Medulla oblongata (tissue), 1 donor: ENCODE results near the gene SPR.

Experiments used
- DNase-seq: peaks from one replicate; pipeline ENCODE4 v3.0.0-alpha.2; 2015; ENCODE audit errors: extremely low spot score

SPR gene

DNA sequence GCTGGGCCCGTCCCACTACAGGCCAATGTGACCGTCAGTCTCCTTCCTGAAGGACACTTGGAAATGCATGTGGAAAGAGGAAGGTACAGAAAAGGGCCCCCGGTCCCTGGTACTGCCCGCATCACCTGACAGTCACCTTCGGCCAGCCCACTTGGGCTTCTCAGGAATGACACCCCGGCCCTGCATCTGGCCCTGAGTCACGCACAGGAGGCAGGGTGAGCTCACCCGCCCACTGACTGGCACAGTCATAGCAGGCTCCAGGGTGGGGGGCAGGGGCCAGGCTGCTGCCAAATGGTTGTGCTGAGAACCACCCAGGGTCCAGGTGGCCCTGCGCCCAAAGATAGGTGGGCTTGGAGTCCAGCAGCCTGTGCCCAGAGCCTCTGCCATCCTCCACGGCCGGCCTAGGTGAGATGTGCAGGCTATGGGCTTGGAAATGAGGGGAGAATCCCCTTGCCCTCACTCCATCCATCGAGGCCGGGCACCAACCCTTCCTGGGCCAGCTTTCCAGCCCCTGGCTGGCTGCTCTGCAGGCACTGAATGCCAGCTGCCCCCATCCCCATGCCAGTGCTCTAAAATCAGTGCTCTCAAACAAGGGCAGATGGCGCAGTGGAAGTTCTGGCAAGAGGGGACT lies 44.2 kb downstream of the SPR start:
- DNase-seq, result no peak

DNA sequence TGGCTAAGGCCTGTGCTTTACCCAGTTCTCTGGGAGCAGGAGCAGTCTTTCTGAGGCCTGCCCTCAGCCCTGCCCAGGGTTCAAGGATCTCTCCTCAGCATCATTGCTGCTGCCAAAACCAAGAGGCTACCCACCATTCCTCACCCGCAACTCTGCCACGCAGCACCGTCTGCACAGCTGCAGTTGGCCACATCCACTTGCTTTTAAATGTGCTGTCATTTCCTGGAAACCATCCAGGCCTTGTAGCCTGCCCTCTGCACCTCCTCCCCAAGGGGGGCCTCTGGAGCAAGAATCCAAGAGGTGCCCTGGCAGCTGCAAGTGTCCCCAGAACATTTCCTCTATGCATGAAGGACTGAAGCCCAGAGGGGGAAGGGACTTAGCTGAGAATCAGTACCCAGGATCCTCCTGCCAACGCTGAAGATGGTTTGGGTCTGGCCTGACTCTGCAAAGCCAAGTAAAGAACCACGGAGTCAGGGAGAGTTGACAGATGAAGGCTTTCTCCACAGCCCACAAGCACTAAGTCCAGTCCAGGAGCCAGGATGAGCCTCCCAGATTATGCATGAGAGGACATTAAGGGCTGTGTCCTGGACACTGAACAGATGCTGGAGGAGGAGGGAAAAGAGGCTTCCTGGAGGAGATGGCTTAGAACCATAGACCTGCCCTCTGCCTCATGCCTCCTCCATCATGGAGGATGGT lies 45.0 kb downstream of the SPR start:
- no peak for DNase-seq

- no peak for DNase-seq
Observed at GRCh38 chr2:72932805-72933204, 45.6 kb downstream of the SPR start.

DNA sequence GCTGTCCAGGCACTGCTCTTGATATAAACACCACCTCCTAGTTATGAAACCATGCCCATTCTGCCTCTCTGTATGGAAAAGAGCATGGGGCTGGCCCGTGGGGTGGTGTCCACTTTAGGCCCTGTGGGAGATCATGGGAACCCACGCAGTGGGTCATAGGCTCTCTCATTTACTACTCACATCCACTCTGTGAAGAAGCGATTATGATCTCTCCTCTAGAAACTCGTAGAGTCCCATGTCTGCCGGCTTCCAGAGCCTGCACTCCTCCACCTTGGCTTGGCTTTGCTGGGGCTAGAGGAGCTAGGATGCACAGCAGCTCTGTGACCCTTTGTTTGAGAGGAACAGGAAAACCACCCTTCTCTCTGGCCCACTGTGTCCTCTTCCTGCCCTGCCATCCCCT lies 46.0 kb downstream of the SPR start:
- no peak for DNase-seq

DNA sequence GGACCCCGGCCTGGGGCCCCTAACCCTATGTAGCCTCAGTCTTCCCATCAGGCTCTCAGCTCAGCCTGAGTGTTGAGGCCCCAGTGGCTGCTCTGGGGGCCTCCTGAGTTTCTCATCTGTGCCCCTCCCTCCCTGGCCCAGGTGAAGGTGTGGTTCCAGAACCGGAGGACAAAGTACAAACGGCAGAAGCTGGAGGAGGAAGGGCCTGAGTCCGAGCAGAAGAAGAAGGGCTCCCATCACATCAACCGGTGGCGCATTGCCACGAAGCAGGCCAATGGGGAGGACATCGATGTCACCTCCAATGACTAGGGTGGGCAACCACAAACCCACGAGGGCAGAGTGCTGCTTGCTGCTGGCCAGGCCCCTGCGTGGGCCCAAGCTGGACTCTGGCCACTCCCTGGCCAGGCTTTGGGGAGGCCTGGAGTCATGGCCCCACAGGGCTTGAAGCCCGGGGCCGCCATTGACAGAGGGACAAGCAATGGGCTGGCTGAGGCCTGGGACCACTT lies 46.5 kb downstream of the SPR start:
- DNase-seq, result no peak

- DNase-seq, result no peak
Observed at GRCh38 chr2:72934683-72935610, 47.7 kb downstream of the SPR start.

DNA sequence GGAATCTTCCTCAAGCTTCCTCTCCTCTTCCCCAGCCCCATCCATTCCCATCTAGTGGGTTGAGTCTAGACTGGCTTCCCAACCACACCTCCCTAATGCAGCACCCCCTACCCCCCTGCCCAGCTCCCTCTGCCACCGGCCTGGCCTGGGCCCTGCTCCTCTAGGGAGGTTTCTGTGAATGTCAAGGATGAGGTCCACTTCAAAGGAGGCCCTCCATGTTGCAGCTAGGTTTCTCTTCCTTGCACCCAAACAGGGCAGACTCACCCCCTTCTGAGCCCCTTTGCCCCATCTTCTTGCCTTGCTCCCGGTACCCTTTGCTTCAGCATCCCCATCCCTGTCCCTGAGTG lies 48.4 kb downstream of the SPR start:
- no peak for DNase-seq

DNA sequence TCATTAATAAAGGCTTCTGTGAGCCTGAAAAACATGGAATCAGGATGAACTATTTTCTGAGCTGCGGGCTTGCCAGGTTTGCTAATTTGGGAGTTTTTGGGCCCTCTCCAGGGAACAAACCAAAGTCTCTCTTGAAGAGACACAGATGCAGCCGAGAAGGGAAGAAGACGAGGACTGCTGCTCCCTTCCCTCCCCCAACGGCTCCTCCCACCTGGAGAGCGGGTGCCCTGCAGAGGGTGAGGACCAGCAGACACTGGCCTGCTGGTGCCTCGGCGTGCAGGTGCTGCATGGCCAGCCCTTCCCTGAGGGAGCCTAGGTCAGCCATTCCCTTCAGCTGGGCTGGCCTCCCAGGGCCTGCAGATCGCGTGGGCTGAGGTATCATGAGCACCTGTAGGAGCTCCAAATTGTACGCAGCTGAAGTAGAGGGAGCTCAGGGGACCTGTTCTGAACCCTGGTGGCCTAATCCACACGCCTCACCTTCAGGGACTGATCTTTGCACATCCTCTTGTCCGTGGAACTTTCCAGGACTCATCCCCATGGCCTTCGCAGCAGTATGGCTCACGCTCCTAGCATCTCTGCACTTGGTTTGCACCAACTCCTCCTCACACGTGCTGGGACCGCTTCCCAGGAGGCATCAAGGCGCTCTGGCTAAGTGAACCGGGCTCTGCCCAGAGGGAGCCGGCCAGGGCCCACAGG lies 49.6 kb downstream of the SPR start:
- DNase-seq, result no peak

DNA sequence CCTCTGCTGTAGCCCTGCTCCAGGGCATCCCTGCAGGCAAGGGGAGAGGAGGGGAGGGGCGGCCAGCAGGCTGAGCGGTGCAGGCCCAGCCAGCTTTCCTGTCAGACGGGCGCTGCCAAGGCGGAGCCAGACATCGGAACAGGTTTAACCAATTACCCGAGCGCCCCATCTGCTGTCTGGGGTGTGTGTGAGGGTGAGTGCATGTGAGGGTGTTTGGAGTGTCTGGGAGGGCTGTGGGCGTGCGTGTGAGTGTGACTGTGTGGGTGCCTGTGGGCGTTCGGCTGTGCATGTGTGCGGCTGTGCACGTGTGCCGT lies 50.1 kb downstream of the SPR start:
- DNase-seq, result no peak

GRCh38 chr2:72938455-72938854 lies 51.2 kb downstream of the SPR start:
- no peak for DNase-seq

- DNase-seq, result no peak
Observed at GRCh38 chr2:72940361-72940760, 53.2 kb downstream of the SPR start.

- DNase-seq, result no peak
Observed at GRCh38 chr2:72940786-72941185, 53.6 kb downstream of the SPR start.
